Karpas-422 (cell line): ENCODE results near the gene OR6P1. TPM values are rescaled to one million over a fixed set of nuclear protein-coding genes. Genes with fewer than 3 reads are reported as not detected.

ENCODE experiments used
- DNase-seq: peaks from one replicate; pipeline ENCODE4 v3.0.0-alpha.2; 2015
- H2AFZ ChIP-seq: fragments of 200-600 bp; sonication (generic); 2 replicates; pipeline ENCODE4 v1.6.1; 2014; ENCODE audit warnings: antibody characterized with exemption, low read length, mixed read lengths
- H3K27ac ChIP-seq: fragments of 200-600 bp; sonication (generic); 2 replicates; pipeline ENCODE4 v1.5.1; 2014; ENCODE audit warnings: mild to moderate bottlenecking, low read length, moderate library complexity
- H3K27me3 ChIP-seq: fragments of 200-600 bp; sonication (generic); 2 replicates; pipeline ENCODE4 v1.6.1; 2014; ENCODE audit warnings: low read length, mixed read lengths
- H3K36me3 ChIP-seq: fragments of 200-600 bp; sonication (generic); 2 replicates; pipeline ENCODE4 v1.6.1; 2014; ENCODE audit warnings: low read length, mixed read lengths; ENCODE audit not compliant: insufficient read depth
- H3K4me1 ChIP-seq: fragments of 200-600 bp; sonication (generic); 2 replicates; pipeline ENCODE4 v1.6.1; 2014; ENCODE audit warnings: mild to moderate bottlenecking, low read length, mixed read lengths
- H3K4me2 ChIP-seq: fragments of 200-600 bp; sonication (generic); 2 replicates; pipeline ENCODE4 v1.6.1; 2014; ENCODE audit warnings: low read length, low read depth, mild to moderate bottlenecking; ENCODE audit not compliant: poor library complexity, severe bottlenecking
- H3K4me3 ChIP-seq: fragments of 200-600 bp; sonication (generic); 2 replicates; pipeline ENCODE4 v1.5.1; 2014; ENCODE audit warnings: mild to moderate bottlenecking, antibody characterized with exemption, low read length, mixed read lengths
- H3K79me2 ChIP-seq: fragments of 200-600 bp; sonication (generic); 2 replicates; pipeline ENCODE4 v1.6.1; 2014; ENCODE audit warnings: mild to moderate bottlenecking, low read length, mixed read lengths
- H3K9ac ChIP-seq: fragments of 200-600 bp; sonication (generic); 2 replicates; pipeline ENCODE4 v1.6.0; 2014; ENCODE audit warnings: low read length
- H3K9me2 ChIP-seq: fragments of 200-600 bp; sonication (generic), shearing (Covaris generic); replicated peaks from 2 replicates; pipeline ENCODE4 v1.6.0; 2014; ENCODE audit warnings: mild to moderate bottlenecking, low read length, moderate library complexity; ENCODE audit not compliant: insufficient read depth
- H3K9me3 ChIP-seq: fragments of 300-700, 200-600 bp; sonication (generic); 2 replicates; pipeline ENCODE4 v1.6.1; 2014; ENCODE audit warnings: low read length, mixed read lengths
- H4K20me1 ChIP-seq: fragments of 200-600 bp; sonication (generic); 2 replicates; pipeline ENCODE4 v1.6.1; 2014; ENCODE audit warnings: mild to moderate bottlenecking, antibody characterized with exemption, low read length, low read depth; ENCODE audit not compliant: insufficient read depth
- total RNA-seq: library from RNA; depleted of rRNA; stranded (reverse); fragments of >200 nt; shearing (Covaris generic); gene quantifications from 2 replicates; pipeline ENCODE4 v1.2.3, GENCODE V29; 2014; ENCODE audit warnings: low replicate concordance

The OR6P1 gene
- total RNA-seq, 1 experiment from 2014 or later: not detected

GRCh38 chr1:158537609-158538008 is 32.8 kb downstream of the OR6P1 start:
- no peaks in the 10 kb centered on the region for H4K20me1 ChIP-seq
- H3K79me2 ChIP-seq: no peaks in the 10 kb centered on the region
- no peak overlapping the region for H3K4me2 ChIP-seq
- no peaks in the 10 kb centered on the region for H3K27me3 ChIP-seq
- H3K27ac ChIP-seq: no peak overlapping the region
- no peak overlapping the region for H3K4me3 ChIP-seq
- no peak for DNase-seq
- no peak overlapping the region for H2AFZ ChIP-seq
- H3K9me2 ChIP-seq: no peaks in the 10 kb centered on the region
- no peak overlapping the region for H3K9ac ChIP-seq
- H3K4me1 ChIP-seq: no peaks in the 10 kb centered on the region
- H3K36me3 ChIP-seq: no peaks in the 10 kb centered on the region
- H3K9me3 ChIP-seq: no peaks in the 10 kb centered on the region

- Histone ChIP-seq H3K27me3 (no peaks in the 10 kb centered on the region), H3K79me2 (no peaks in the 10 kb centered on the region), H3K9me3 (no peaks in the 10 kb centered on the region), H3K4me2 (no peak overlapping the region), H3K4me3 (no peak overlapping the region), H3K9me2 (no peaks in the 10 kb centered on the region), H3K36me3 (no peaks in the 10 kb centered on the region), H3K27ac (no peak overlapping the region), H2AFZ (no peak overlapping the region), H4K20me1 (no peaks in the 10 kb centered on the region), H3K4me1 (no peaks in the 10 kb centered on the region), H3K9ac (no peak overlapping the region)
- DNase-seq: no peak
Observed at GRCh38 chr1:158534496-158534895, 35.9 kb downstream of the OR6P1 start.

- H3K27me3 ChIP-seq: no peaks in the 10 kb centered on the region
- no peaks in the 10 kb centered on the region for H4K20me1 ChIP-seq
- H3K4me1 ChIP-seq: no peaks in the 10 kb centered on the region
- H3K4me3 ChIP-seq: no peak overlapping the region
- DNase-seq: peak; percentile 69
- H2AFZ ChIP-seq: no peak overlapping the region
- H3K4me2 ChIP-seq: no peak overlapping the region
- H3K79me2 ChIP-seq: no peaks in the 10 kb centered on the region
- no peaks in the 10 kb centered on the region for H3K36me3 ChIP-seq
- no peak overlapping the region for H3K9ac ChIP-seq
- H3K27ac ChIP-seq: no peak overlapping the region
- H3K9me3 ChIP-seq: no peaks in the 10 kb centered on the region
- H3K9me2 ChIP-seq: no peaks in the 10 kb centered on the region
Observed at GRCh38 chr1:158527190-158527815, 43.1 kb downstream of the OR6P1 start.

GRCh38 chr1:158521666-158522058 is 48.7 kb downstream of the OR6P1 start:
- H3K27me3 ChIP-seq: no peaks in the 10 kb centered on the region
- no peak overlapping the region for H3K4me3 ChIP-seq
- no peaks in the 10 kb centered on the region for H3K79me2 ChIP-seq
- H2AFZ ChIP-seq: no peak overlapping the region
- H3K9me3 ChIP-seq: no peaks in the 10 kb centered on the region
- no peak overlapping the region for H3K4me2 ChIP-seq
- H4K20me1 ChIP-seq: no peaks in the 10 kb centered on the region
- H3K9me2 ChIP-seq: no peaks in the 10 kb centered on the region
- H3K9ac ChIP-seq: no peak overlapping the region
- H3K36me3 ChIP-seq: no peaks in the 10 kb centered on the region
- no peaks in the 10 kb centered on the region for H3K4me1 ChIP-seq
- no peak for DNase-seq
- no peak overlapping the region for H3K27ac ChIP-seq

- no peak for DNase-seq
- Histone ChIP-seq H3K9me2 (no peaks in the 10 kb centered on the region), H4K20me1 (no peaks in the 10 kb centered on the region), H2AFZ (no peak overlapping the region), H3K79me2 (no peaks in the 10 kb centered on the region), H3K4me1 (no peaks in the 10 kb centered on the region), H3K4me3 (no peak overlapping the region), H3K27ac (no peak overlapping the region), H3K36me3 (no peaks in the 10 kb centered on the region), H3K27me3 (no peaks in the 10 kb centered on the region), H3K4me2 (no peak overlapping the region), H3K9me3 (no peaks in the 10 kb centered on the region), H3K9ac (no peak overlapping the region)
Observed at GRCh38 chr1:158520955-158521665, 49.3 kb downstream of the OR6P1 start.

GRCh38 chr1:158520021-158520420 is 50.4 kb downstream of the OR6P1 start:
- no peak for DNase-seq
- Histone ChIP-seq H3K27me3 (no peaks in the 10 kb centered on the region), H3K9me2 (no peaks in the 10 kb centered on the region), H3K4me2 (no peak overlapping the region), H3K27ac (no peak overlapping the region), H3K4me1 (no peaks in the 10 kb centered on the region), H3K79me2 (no peaks in the 10 kb centered on the region), H3K9me3 (no peaks in the 10 kb centered on the region), H2AFZ (no peak overlapping the region), H3K4me3 (no peak overlapping the region), H3K9ac (no peak overlapping the region), H4K20me1 (no peaks in the 10 kb centered on the region), H3K36me3 (no peaks in the 10 kb centered on the region)

GRCh38 chr1:158516966-158517365 is 53.4 kb downstream of the OR6P1 start:
- Histone ChIP-seq H3K4me3 (no peak overlapping the region), H4K20me1 (no peaks in the 10 kb centered on the region), H3K9me2 (no peaks in the 10 kb centered on the region), H2AFZ (no peak overlapping the region), H3K27ac (no peak overlapping the region), H3K36me3 (no peaks in the 10 kb centered on the region), H3K79me2 (no peaks in the 10 kb centered on the region), H3K4me1 (no peaks in the 10 kb centered on the region), H3K27me3 (no peaks in the 10 kb centered on the region), H3K9ac (no peak overlapping the region), H3K9me3 (no peaks in the 10 kb centered on the region), H3K4me2 (no peak overlapping the region)
- DNase-seq: no peak
